T-helper 2 cell treated with Interferon-gamma antibody and Interleukin-4, amounts not matched to agents 100 ng/mL and 5 ng/mL, for 36 hours (primary cell): ENCODE results near the gene SLC41A2. TPM values are rescaled to one million over a fixed set of nuclear protein-coding genes. Genes with fewer than 3 reads are reported as not detected.
"Not testable (repeated sequence)": the region's sequence is repeated elsewhere in the genome, so short reads cannot be mapped to it uniquely, and the experiment has no call there.

Experiments used
- intact Hi-C: fragments of 100-400 bp; cut with micrococcal nuclease; formaldehyde crosslinking; loops from one replicate; pipeline ENCODE4 v1.15.1; 2023
- total RNA-seq: library from RNA; stranded (reverse); gene quantifications from 2 replicates; pipeline ENCODE4 v1.2.3, GENCODE V29; 2022

Gene SLC41A2
- 1.6 and 2.6 TPM in 2 replicates for total RNA-seq

- intact Hi-C loops: loop anchor here (2.0 to 10.0 kb wide), 4 partner anchors 29 to 576 kb away; partner anchors contain the start of gene NOPCHAP1
Observed at GRCh38 chr12:104958001-104958804, at the start of gene SLC41A2. TSS of gene SLC41A2 (minus strand) at chr12:104958290. CDS start at chr12:104928527, 29,763 bp downstream.

GRCh38 chr12:105001476-105001875, 43.4 kb upstream of the SLC41A2 start:
- intact Hi-C loops: no loop called here

- intact Hi-C loops: no loop called here
Observed at GRCh38 chr12:104999347-104999685, 41.2 kb upstream of the SLC41A2 start.

- intact Hi-C loops: no loop called here
Observed at GRCh38 chr12:104998423-104999346, 40.6 kb upstream of the SLC41A2 start.

GRCh38 chr12:104997541-104997940, 39.5 kb upstream of the SLC41A2 start:
- intact Hi-C loops: no loop called here

GRCh38 chr12:104994336-104994735, 36.2 kb upstream of the SLC41A2 start:
- intact Hi-C loops: no loop called here

- intact Hi-C loops: no loop called here
Observed at GRCh38 chr12:104991565-104992128, 33.6 kb upstream of the SLC41A2 start.

- intact Hi-C loops: no loop called here
Observed at GRCh38 chr12:104990950-104991349, 32.9 kb upstream of the SLC41A2 start.

GRCh38 chr12:104986022-104986941, 28.2 kb upstream of the SLC41A2 start, which contains the start of gene NOPCHAP1:
TSS of gene NOPCHAP1 (plus strand) at chr12:104986316. CDS start at chr12:104986353, 37 bp downstream.
- intact Hi-C loops: loop anchor here (2.0 to 5.0 kb wide), 3 partner anchors 27 to 924 kb away; partner anchors contain the start of genes HCFC2 and SLC41A2

- intact Hi-C loops: loop anchor here (5.0 kb wide), 1 partner anchor 923 kb away; the partner anchor contains the start of gene HCFC2
Observed at GRCh38 chr12:104985206-104985605, 27.1 kb upstream of the SLC41A2 start.

GRCh38 chr12:104977688-104978087, 19.6 kb upstream of the SLC41A2 start:
- intact Hi-C loops: not testable (repeated sequence)

- intact Hi-C loops: no loop called here
Observed at GRCh38 chr12:104976703-104977102, 18.6 kb upstream of the SLC41A2 start.

- intact Hi-C loops: no loop called here
Observed at GRCh38 chr12:104975587-104976343, 17.7 kb upstream of the SLC41A2 start.

GRCh38 chr12:104974626-104975290, 16.7 kb upstream of the SLC41A2 start:
- intact Hi-C loops: no loop called here

GRCh38 chr12:104973250-104973649, 15.2 kb upstream of the SLC41A2 start:
- intact Hi-C loops: no loop called here

GRCh38 chr12:104971306-104971705, 13.2 kb upstream of the SLC41A2 start:
- intact Hi-C loops: no loop called here

GRCh38 chr12:104969343-104969742, 11.3 kb upstream of the SLC41A2 start:
- intact Hi-C loops: no loop called here

GRCh38 chr12:104966677-104967076, 8.6 kb upstream of the SLC41A2 start:
- intact Hi-C loops: no loop called here

- intact Hi-C loops: no loop called here
Observed at GRCh38 chr12:104964856-104965205, 6.7 kb upstream of the SLC41A2 start.
